Measurements from ENCODE around the gene TMPRSS6. TPM values are rescaled to one million over a fixed set of nuclear protein-coding genes. Genes with fewer than 3 reads are reported as not detected.

TMPRSS6 gene
- total and polyA plus RNA-seq, 2 donors, result 0.04 TPM; not detected in 1

DNA sequence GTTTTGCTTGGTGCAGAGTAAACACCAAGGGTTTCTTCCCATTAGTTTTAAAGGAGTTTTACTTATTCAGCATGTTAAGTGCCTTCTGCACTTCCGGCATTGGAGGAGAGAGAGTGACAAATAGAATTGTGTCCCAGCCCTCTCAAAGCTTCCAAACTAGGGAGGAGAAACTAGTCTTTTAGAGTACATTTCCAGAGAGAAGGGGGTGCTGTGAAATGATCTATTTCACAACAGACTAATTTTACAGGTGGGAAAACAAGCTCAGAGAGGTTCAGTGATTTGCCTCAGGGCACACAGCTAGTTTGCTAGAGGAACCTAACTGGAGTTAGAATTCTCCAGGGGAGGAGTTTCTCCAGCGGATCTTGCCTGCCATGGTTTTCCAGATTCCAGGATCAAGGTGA lies 77.4 kb downstream of the TMPRSS6 start:
- Histone ChIP-seq H3K4me3 (ENCODE audit: low read depth, low read length) (no peak overlapping the region), H3K4me1 (ENCODE audit: insufficient read depth) (no peaks in the 10 kb centered on the region), H3K27ac (ENCODE audit: low read depth) (no peak overlapping the region), H3K36me3 (ENCODE audit: insufficient read depth) (peaks cover 6% of the 10 kb centered on the region)
- 63% methylated on average over 2 of the region's 2 CpGs for WGBS
- DNase-seq (ENCODE audit: extremely low spot score), result no peak

- no peak overlapping the region for H3K4me3 ChIP-seq (ENCODE audit: low read depth, low read length)
- H3K4me1 ChIP-seq (ENCODE audit: insufficient read depth), result no peaks in the 10 kb centered on the region
- H3K36me3 ChIP-seq (ENCODE audit: insufficient read depth), result peaks cover 6% of the 10 kb centered on the region
- H3K27ac ChIP-seq (ENCODE audit: low read depth), result no peak overlapping the region
- 66% methylated on average over 14 of the region's 14 CpGs for WGBS
- no peak for DNase-seq (ENCODE audit: extremely low spot score)
Measured at GRCh38 chr22:37030560-37031281, 78.8 kb downstream of the TMPRSS6 start.

DNA sequence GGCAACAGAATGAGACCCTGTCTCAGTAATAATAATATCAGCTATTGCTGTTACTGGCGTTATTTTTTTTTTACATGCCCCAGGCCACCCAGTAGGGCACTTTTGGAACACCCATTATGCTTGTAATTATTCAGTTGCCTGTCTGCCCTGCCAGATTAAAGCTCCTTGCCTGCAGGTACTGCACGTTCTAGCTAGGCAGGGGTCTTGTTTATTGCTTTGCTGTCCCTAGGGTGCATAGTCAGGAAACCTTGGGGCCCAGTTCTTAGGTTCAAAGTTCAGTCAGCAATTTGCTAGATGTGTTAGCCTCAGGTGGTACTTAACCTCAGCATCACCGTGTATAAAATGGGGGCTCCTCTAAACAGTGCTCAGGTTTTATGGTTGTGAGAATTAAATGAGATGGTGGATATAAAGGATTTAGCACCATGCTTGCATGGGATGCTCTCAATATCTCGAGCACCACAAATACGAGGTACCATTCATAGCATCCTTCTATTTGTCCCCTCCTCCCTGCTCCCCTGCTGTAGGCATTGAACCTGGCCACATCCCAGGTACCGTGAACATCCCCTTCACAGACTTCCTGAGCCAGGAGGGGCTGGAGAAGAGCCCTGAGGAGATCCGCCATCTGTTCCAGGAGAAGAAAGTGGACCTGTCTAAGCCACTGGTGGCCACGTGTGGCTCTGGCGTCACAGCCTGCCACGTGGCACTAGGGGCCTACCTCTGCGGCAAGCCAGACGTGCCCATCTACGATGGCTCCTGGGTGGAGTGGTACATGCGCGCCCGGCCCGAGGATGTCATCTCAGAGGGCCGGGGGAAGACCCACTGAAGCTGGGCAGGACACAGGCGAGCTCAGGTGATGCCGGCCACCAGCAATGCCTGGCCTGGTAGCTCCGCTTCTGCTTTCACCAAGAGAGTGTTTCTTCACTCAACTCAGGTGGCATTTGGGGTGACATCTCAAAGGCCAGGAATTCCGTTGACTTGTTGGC lies 80.5 kb downstream of the TMPRSS6 start:
- H3K27ac ChIP-seq (ENCODE audit: low read depth), result no peak overlapping the region
- no peak overlapping the region for H3K4me3 ChIP-seq (ENCODE audit: low read depth, low read length)
- peaks cover 6% of the 10 kb centered on the region for H3K36me3 ChIP-seq (ENCODE audit: insufficient read depth)
- WGBS, result 92% methylated on average over 22 of the region's 22 CpGs
- no peak for DNase-seq (ENCODE audit: extremely low spot score)
- H3K4me1 ChIP-seq (ENCODE audit: insufficient read depth), result no peaks in the 10 kb centered on the region

DNA sequence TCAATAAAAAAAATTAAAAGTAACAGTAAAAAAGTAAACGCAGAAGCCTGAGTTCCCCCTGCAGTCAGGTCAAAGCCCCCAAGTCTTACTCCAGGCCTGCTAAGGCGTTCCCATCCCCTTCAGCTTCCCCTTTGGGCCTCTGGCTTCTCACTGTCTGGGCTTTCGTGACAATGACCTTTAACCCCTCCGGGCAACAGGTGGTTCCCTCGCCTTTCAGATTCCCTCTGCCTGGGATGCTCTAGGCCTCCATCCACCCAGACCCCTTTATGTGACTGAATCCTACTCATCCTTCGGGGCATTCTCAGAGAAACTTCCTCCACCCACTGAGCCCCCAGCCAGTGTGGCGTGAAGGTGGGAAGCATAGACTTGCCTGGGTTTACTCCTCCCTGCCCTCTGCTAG lies 82.0 kb downstream of the TMPRSS6 start:
- Histone ChIP-seq H3K27ac (ENCODE audit: low read depth) (no peak overlapping the region), H3K4me1 (ENCODE audit: insufficient read depth) (no peaks in the 10 kb centered on the region), H3K36me3 (ENCODE audit: insufficient read depth) (peaks cover 6% of the 10 kb centered on the region), H3K4me3 (ENCODE audit: low read depth, low read length) (no peak overlapping the region)
- 95% methylated on average over 7 of the region's 7 CpGs for WGBS
- no peak for DNase-seq (ENCODE audit: extremely low spot score)

DNA sequence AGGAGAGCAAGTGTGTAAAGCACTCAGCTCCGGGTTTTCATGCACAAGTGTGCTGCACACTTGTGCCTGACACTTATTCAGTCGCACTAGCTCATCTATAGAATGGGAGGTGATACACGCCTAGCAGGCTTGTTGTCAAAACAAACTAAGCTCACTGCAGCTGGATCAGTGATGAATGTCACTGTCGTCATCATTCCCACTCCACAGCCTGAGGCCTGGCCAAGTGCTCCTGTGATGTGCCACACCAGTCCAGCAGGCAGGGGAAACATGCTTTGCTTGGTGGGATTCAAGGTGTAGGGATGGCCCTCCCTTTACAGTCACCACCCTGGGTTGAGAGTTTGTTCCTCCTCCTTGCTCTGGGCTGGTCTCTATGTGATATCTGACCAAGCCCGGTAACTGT lies 83.2 kb downstream of the TMPRSS6 start:
- Histone ChIP-seq H3K36me3 (ENCODE audit: insufficient read depth) (peaks cover 6% of the 10 kb centered on the region), H3K4me3 (ENCODE audit: low read depth, low read length) (no peak overlapping the region), H3K4me1 (ENCODE audit: insufficient read depth) (no peaks in the 10 kb centered on the region), H3K27ac (ENCODE audit: low read depth) (no peak overlapping the region)
- 89% methylated on average over 5 of the region's 5 CpGs for WGBS
- no peak for DNase-seq (ENCODE audit: extremely low spot score)

DNA sequence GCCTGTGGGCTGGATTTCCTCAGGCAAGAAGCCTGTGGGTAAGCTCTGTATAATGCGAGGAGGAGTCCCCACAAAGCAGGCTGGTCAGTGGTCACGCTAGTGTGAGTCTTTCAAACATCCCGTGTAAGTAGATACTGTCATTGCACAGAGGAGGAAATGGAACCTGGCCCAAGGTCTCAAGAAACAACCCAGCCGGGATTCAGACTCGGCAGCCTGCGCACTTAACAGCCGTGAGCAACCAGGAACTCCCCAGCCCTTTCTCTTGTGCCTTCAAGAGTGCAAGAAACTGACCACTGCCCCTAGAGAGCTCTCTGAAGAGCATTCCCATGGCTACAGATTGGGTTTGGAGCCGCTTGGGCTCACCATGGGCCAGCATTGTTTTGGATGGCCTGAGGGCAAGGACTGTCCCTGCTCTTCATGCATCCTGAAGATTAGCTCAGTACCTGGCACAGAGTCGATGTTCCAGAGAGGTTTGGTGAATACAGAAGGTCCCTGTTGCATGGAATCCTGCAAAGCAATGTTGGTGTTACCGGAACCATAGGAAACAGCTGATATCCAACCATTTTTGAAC lies 83.9 kb downstream of the TMPRSS6 start:
- 86% methylated on average over 10 of the region's 10 CpGs for WGBS
- peaks cover 6% of the 10 kb centered on the region for H3K36me3 ChIP-seq (ENCODE audit: insufficient read depth)

DNA sequence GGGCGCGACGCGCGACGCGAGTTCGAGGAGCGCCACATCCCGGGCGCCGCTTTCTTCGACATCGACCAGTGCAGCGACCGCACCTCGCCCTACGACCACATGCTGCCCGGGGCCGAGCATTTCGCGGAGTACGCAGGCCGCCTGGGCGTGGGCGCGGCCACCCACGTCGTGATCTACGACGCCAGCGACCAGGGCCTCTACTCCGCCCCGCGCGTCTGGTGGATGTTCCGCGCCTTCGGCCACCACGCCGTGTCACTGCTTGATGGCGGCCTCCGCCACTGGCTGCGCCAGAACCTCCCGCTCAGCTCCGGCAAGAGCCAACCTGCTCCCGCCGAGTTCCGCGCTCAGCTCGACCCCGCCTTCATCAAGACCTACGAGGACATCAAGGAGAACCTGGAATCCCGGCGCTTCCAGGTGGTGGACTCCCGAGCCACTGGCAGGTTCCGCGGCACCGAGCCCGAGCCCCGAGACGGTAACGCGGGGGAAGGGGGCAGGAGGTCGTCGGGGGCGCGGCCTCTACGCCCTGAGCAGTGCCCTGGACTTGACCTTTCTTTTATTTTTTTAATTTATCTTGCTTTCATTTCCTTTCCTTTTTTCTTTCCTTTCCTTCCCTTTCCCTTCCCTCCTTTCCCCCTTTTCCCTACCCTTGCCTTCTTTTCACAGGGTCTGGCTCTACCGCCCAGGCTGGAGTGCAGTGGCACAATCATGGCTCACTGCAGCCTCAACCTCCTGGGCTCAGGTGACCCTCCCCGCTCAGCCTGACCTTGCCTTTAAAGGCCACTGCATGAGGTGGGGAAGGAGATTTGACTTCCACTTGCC lies 85.0 kb downstream of the TMPRSS6 start:
- Histone ChIP-seq H3K36me3 (ENCODE audit: insufficient read depth) (peaks cover 6% of the 10 kb centered on the region), H3K4me1 (ENCODE audit: insufficient read depth) (no peaks in the 10 kb centered on the region), H3K4me3 (ENCODE audit: low read depth, low read length) (no peak overlapping the region), H3K27ac (ENCODE audit: low read depth) (no peak overlapping the region)
- 89% methylated on average over 71 of the region's 71 CpGs for WGBS
- no peak for DNase-seq (ENCODE audit: extremely low spot score)

More for the DNA sequence above, 83.9 kb downstream of the TMPRSS6 start:
- H3K4me3 ChIP-seq (ENCODE audit: low read depth, low read length), result no peak overlapping the region
- no peak overlapping the region for H3K27ac ChIP-seq (ENCODE audit: low read depth)
- no peaks in the 10 kb centered on the region for H3K4me1 ChIP-seq (ENCODE audit: insufficient read depth)
- DNase-seq (ENCODE audit: extremely low spot score), result no peak

GRCh38 chr22:37023743-37024338 lies 85.7 kb downstream of the TMPRSS6 start:
- Histone ChIP-seq H3K27ac (ENCODE audit: low read depth) (no peak overlapping the region), H3K4me1 (ENCODE audit: insufficient read depth) (no peaks in the 10 kb centered on the region), H3K36me3 (ENCODE audit: insufficient read depth) (peaks cover 2% of the 10 kb centered on the region), H3K4me3 (ENCODE audit: low read depth, low read length) (no peak overlapping the region)
- no peak for DNase-seq (ENCODE audit: extremely low spot score)
- WGBS, result 93% methylated on average over 34 of the region's 34 CpGs

- Histone ChIP-seq H3K4me3 (ENCODE audit: low read depth, low read length) (no peak overlapping the region), H3K27ac (ENCODE audit: low read depth) (no peak overlapping the region), H3K4me1 (ENCODE audit: insufficient read depth) (no peaks in the 10 kb centered on the region), H3K36me3 (ENCODE audit: insufficient read depth) (peaks cover 2% of the 10 kb centered on the region)
- 83% methylated on average over 16 of the region's 16 CpGs for WGBS
- no peak for DNase-seq (ENCODE audit: extremely low spot score)
Measured at GRCh38 chr22:37022483-37023337, 86.8 kb downstream of the TMPRSS6 start.

DNA sequence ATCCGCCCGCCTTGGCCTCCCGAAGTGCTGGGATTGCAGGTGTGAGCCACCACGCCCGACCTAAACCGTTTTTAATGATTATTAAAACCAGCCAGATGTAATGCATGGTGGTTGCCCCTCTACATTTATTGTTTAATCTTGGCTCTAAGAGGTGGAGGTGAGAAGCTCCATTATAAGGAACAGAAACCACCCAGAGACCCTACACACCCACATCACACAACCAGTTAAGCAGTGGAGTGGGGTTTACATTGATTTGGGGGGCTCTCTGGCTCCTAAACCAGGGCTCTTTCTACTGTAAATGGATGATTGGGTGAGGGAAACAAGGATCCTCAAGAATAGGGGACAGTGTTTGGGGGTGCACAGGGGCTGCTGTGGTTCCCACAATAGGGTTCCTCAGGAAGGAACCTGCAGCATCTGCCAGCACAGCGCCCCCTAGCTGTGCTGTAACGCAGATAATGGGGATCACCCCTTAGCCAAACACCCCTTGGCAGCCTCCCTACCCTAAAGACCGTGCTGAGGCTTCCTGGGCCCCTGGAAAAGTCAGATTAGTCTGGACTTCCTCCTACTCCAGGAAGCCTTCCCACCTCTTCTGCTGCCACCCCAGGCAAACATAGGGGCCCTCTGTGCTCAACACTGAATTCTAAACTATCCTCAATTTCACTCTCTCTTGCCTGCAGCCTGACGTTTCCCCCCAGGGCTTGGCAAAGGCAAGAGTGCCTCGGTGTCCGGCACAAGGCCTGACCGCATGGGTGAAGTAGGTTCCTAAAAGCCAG lies 87.6 kb downstream of the TMPRSS6 start:
- DNase-seq (ENCODE audit: extremely low spot score), result no peak
- Histone ChIP-seq H3K36me3 (ENCODE audit: insufficient read depth) (no peaks in the 10 kb centered on the region), H3K27ac (ENCODE audit: low read depth) (no peak overlapping the region), H3K4me1 (ENCODE audit: insufficient read depth) (no peaks in the 10 kb centered on the region), H3K4me3 (ENCODE audit: low read depth, low read length) (no peak overlapping the region)
- WGBS, result 71% methylated on average over 13 of the region's 13 CpGs

DNA sequence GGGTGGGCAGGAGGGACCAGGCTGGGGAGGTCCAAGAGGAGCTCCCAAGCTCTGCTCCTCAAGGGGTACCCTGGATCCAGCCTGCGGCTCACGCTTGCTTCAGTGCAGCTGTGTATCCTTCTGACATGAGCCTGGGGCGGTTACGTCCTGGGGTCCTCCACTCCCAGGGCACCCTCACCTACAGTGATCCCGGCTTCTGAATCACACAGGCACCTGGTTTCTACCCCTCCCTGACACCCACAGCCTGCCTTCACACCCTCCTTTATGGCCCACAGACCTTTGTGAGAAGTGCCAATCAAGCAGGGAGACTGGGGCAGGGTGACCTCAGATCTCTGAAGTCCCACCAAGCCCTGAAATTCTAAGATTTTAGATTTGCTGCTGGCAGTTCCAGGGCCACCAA lies 88.5 kb downstream of the TMPRSS6 start:
- DNase-seq (ENCODE audit: extremely low spot score), result no peak
- Histone ChIP-seq H3K4me3 (ENCODE audit: low read depth, low read length) (no peak overlapping the region), H3K4me1 (ENCODE audit: insufficient read depth) (no peaks in the 10 kb centered on the region), H3K27ac (ENCODE audit: low read depth) (no peak overlapping the region), H3K36me3 (ENCODE audit: insufficient read depth) (no peaks in the 10 kb centered on the region)
- WGBS, result 96% methylated on average over 5 of the region's 5 CpGs

DNA sequence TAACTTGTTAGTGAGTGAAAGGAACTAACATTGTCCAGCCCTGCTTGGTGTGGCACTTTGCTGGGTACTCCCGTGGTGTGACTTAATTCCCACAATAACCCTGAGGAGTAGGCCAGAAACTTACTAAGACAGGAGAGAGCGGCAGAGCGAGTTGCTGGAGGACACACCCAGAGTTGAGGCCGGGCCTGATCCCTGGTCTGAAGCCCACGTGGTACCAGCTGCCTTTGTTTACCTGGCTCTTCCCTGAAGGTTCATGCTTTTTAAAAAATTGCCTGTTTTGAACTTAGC lies 89.4 kb downstream of the TMPRSS6 start:
- peak overlapping the region; percentile 83 for H3K4me3 ChIP-seq (ENCODE audit: low read depth, low read length)
- 2% methylated on average over 5 of the region's 5 CpGs for WGBS
- H3K36me3 ChIP-seq (ENCODE audit: insufficient read depth), result no peaks in the 10 kb centered on the region
- H3K27ac ChIP-seq (ENCODE audit: low read depth), result peak overlapping the region; percentile 84
- no peaks in the 10 kb centered on the region for H3K4me1 ChIP-seq (ENCODE audit: insufficient read depth)
- DNase-seq (ENCODE audit: extremely low spot score), result no peak
